T-helper 9 cell (primary cell): ENCODE measurements around the gene RBPJL.
"Not testable (repeated sequence)": the region's sequence is repeated elsewhere in the genome, so short reads cannot be mapped to it uniquely, and the experiment has no call there.

Source experiments
- DNase-seq: peaks from one replicate; pipeline ENCODE4 v3.0.0-alpha.2; 2020

RBPJL gene

GRCh38 chr20:45344168-45344860 is 37.7 kb downstream of the RBPJL start:
- no peak for DNase-seq

GRCh38 chr20:45345104-45345936 is 38.7 kb downstream of the RBPJL start:
- no peak for DNase-seq

GRCh38 chr20:45346291-45346718 is 39.7 kb downstream of the RBPJL start:
- DNase-seq = no peak

- no peak for DNase-seq
Measured at GRCh38 chr20:45346851-45347250, 40.2 kb downstream of the RBPJL start.

GRCh38 chr20:45347297-45347935 is 40.8 kb downstream of the RBPJL start:
- no peak for DNase-seq

GRCh38 chr20:45347936-45348778 is 41.5 kb downstream of the RBPJL start, which contains the start of gene SDC4:
SDC4 (minus strand) TSS chr20:45348424; CDS start chr20:45348384, 40 bp downstream.
- DNase-seq = peak; percentile 61

- DNase-seq = no peak
Measured at GRCh38 chr20:45350217-45350616, 43.6 kb downstream of the RBPJL start.

- not testable (repeated sequence) for DNase-seq
Measured at GRCh38 chr20:45350795-45351194, 44.2 kb downstream of the RBPJL start.

- DNase-seq = no peak
Measured at GRCh38 chr20:45352729-45353128, 46.1 kb downstream of the RBPJL start.

- DNase-seq = no peak
Measured at GRCh38 chr20:45353746-45354145, 47.1 kb downstream of the RBPJL start.

GRCh38 chr20:45354423-45355208 is 48.0 kb downstream of the RBPJL start:
- no peak for DNase-seq

GRCh38 chr20:45355209-45356084 is 48.8 kb downstream of the RBPJL start:
- no peak for DNase-seq

- DNase-seq = no peak
Measured at GRCh38 chr20:45358282-45359068, 51.8 kb downstream of the RBPJL start.

GRCh38 chr20:45359069-45359405 is 52.4 kb downstream of the RBPJL start:
- DNase-seq = no peak

GRCh38 chr20:45359406-45360148 is 52.9 kb downstream of the RBPJL start:
- no peak for DNase-seq

- DNase-seq = no peak
Measured at GRCh38 chr20:45361793-45362192, 55.2 kb downstream of the RBPJL start.

- peak; percentile 98 for DNase-seq
Measured at GRCh38 chr20:45362804-45363610, 56.4 kb downstream of the RBPJL start, which contains the start of gene SYS1. SYS1 (plus strand) TSS chr20:45363156; CDS start chr20:45363532, 376 bp downstream.
